Raji (cell line): ENCODE data around the gene PNMA1.

Experiments
- POLR2A ChIP-seq: IDR thresholded peaks from 2 replicates; pipeline ENCODE4 v1.6.1; 2011; ENCODE audit warnings: low read depth, low read length, control low read depth; ENCODE audit not compliant: insufficient read depth

PNMA1 gene

GRCh38 chr14:73744175-73744867 is 30.1 kb upstream of the PNMA1 start:
- TF ChIP-seq POLR2A, result no peak

- no peak for TF ChIP-seq POLR2A
These were observed 29.3 kb upstream of the PNMA1 start for GRCh38 chr14:73743431-73743931.

- TF ChIP-seq POLR2A, result no peak
These were observed 28.5 kb upstream of the PNMA1 start for GRCh38 chr14:73742520-73743238.

DNA sequence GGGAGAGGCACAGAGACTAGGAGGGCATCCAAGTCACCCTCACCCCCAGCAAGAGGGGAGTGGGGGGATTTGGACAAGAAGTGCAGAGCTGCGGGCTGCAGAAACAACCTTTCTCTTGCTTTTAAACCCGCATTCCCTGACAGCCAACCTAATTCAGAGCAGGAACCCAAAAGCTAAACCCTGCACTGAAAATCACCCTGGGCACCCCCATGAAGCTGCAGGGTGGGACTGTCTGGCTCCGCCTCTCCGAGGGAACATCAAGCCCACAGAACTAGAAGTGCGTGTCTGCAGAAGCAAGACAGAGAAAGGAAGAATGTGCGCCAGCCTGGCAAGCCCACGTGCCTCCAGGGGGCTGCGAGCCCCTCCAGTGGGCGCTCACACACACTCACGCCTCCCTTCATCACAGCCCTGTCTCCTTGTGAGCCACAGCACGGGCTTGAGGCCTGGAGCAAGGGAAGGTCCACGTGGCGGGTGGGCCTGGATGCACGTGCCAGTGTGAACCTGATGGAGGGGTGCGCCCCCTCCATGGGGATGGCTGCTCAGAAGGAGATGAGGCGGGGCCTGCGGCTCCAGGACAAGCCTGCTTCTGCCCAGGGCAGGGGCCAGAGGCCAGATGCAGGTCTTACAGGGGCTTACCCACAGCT is 27.8 kb upstream of the PNMA1 start:
- no peak for TF ChIP-seq POLR2A

- no peak for TF ChIP-seq POLR2A
These were observed 27.2 kb upstream of the PNMA1 start for GRCh38 chr14:73741386-73741875.

- no peak for TF ChIP-seq POLR2A
These were observed 26.6 kb upstream of the PNMA1 start for GRCh38 chr14:73740618-73741326.

GRCh38 chr14:73739899-73740617 is 25.9 kb upstream of the PNMA1 start:
- TF ChIP-seq POLR2A, result no peak

DNA sequence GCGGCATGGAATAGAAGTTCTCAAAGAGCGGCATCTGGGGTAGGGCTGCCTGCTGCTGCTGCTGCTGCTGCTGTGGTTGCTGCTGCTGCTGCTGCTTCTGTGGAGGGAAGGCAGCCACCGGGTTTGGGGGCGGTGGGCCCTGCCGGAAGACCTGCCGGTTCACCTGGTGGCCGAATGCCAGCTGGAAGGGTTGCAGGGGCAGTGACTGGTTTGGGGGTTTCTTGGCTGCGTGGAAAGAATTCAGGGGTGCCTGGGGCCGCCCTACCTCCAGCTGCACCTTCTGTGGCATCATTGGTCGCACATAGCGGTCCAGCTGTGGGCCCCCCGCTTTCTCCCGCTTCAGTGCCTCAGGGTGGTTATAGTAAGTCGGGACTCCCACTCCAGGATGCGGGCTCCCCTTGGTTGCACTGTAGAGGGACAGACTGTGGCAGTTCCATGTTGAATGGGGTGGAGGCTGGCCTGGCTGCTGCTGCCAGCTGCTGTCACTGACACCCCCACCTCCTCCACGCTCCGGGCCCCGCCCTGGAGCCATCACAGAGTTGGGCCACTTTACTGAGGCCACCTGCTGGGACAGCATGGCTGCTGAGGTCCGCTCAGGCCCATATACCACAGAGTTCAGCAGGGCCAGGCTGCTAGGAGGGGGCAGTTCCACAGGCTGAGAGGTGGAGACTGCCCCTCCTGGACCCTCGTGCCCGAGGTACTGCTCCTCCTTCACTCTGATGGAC is 25.2 kb upstream of the PNMA1 start:
- TF ChIP-seq POLR2A, result no peak

DNA sequence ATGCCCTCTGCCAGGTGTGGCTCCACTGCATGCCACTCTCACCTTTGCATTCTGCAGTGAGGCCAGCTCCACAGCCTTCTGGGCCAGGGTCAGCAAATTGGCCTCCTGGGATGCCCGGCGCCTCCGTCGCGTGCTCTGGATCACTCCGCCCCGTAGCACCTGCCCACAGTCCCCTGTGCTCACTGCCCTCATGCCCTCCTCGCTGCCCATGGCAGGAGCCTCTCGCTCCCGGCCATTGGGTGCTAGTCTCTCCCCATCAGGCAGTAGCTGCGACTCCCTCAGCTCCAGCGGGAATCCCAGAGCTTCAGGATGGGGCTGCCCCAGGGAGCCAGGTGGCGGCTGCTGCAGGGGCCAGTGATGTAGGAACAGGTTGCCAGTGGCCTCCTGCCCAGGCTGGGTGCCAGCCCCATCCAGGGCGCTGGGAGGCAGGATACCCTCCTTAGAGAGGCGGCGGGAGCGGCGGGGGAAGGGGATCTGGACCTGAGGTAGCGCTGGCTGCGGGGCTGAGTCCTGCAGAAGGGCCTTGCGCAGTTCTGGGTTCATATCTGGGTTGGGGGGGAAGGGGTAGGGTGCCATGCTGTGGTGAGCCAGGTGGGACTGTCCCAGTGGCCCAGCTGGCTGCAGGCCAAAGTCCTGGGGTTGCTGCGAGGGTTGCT is 24.5 kb upstream of the PNMA1 start:
- TF ChIP-seq POLR2A, result no peak

DNA sequence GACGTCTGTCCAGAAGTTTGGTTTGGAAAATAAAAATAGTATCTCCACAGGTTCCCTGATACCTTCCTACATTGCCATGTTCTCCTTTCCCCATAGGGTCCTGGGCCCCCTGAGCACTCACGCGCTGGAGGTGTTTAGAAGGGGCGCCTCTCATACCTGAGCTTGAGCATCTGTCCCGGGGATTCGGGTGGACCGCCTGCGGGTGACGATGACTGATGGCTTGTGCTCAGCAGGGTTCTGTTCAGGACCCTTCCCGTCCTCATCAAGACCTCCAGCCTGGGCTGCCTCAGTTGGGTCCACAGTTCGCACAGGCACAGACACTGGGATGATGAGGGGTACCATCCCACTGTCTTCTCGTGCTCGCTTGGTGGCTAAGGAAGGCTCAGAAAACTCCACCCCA is 22.7 kb upstream of the PNMA1 start:
- TF ChIP-seq POLR2A, result no peak

DNA sequence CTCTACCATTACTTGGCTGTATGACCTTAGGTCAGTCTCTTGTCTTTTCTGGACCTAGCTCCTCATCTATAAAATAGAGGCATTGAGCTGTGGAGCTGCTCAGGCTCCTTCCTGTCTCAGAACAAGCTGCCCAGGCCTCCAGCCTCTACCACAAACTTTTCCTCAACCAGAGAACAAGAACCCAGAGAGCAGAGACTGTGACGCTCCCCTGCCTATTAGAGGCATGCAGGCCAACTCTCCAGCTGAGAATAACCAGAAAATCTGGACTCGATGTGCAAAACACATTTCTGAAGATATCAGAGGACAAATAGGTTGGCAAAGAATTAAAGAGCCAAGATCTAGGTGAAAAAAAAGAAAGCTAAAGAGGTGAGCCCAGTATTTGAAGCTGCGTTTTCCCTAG is 17.8 kb upstream of the PNMA1 start:
- TF ChIP-seq POLR2A, result no peak

DNA sequence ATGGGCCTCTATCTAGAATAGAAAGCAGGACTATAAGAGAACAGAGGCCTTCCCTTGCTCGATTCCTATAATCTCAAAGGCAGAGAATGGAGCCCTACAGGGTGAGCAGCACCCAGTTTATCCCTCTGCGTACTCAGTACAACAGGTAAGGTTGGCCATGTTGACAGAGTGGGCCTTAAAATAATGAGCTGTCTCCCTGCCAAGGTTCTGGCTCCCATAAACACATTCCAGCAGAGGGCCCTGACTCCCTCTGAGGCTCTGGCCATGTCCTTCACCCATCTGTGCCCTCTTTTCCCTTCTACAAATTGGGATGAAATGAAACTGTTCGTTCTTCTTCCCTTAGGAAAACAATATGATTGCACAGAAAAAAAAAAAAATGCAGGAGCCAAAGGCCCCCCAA is 16.9 kb upstream of the PNMA1 start:
- no peak for TF ChIP-seq POLR2A

- no peak for TF ChIP-seq POLR2A
These were observed 15.5 kb upstream of the PNMA1 start for GRCh38 chr14:73729556-73730265.
